Coronary artery (tissue), 2 donors: ENCODE data around the gene CEBPG.

Experiments
- DNase-seq: peaks from one replicate; pipeline ENCODE4 v3.0.0-alpha.2; 2017; ENCODE audit warnings: low spot score
- H3K27ac ChIP-seq, 2 donors: fragments of 200-600 bp; sonication (generic); one replicate each; pipeline ENCODE4 v1.5.1; 2016 to 2019
- H3K4me3 ChIP-seq: fragments of 200-600 bp; sonication (generic); 2 replicates; pipeline ENCODE4 v1.5.1; 2016; ENCODE audit warnings: mild to moderate bottlenecking, moderate library complexity
- CTCF ChIP-seq: fragments of 200-600 bp; sonication (generic); IDR thresholded peaks from one replicate; pipeline ENCODE4 v1.5.1; 2019; ENCODE audit warnings: antibody characterized with exemption

CEBPG gene

DNA sequence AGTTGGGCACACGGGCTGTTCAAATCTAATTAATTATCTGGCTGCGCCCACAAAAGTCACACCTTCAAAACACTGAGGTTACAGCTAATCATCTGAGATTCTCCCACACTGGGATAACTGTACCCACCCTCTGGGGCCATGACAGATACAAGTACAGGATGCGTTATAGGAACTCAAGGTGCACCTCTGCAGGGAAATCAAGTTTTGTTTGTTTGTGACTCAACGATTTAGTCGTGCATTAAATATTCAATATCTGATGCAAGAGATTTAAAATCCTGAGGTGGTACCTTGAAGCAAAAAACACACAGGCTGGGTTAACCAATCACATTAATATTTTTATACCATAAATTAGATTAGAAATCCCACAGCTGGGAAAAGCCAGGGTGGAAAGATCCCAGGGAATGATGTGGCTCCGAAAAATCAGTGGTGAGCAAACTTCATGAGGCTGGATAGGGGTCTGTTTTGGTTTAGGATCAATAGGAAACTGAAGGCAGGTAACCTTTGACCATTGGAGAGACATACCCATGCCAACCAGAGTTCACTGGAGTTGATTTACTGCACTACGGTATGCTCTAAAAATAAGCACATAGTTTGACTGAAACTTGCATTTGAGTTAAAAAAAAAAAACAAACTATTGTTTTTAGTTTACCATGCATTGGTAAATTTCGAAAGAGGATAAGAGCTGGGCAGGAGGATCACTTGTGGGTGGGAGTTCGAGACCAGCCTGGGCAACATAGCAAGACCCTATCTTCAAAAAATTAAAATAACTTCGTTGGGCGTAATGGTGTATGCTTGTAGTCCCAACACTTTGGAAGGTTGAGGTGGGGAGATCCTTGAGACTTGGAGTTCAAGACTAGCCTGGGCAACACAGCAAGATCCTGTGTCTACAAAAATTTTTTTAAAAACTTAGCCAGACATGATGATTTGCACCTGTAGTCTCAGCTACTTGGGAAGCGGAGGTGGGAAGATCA, 23.9 kb upstream of the CEBPG start:
- no peak for DNase-seq
- no peak for TF ChIP-seq CTCF
- Histone ChIP-seq H3K27ac (no peak overlapping the region), H3K4me3 (no peak overlapping the region)

GRCh38 chr19:33350538-33351309, 22.8 kb upstream of the CEBPG start:
- DNase-seq: no peak
- TF ChIP-seq CTCF: no peak
- Histone ChIP-seq H3K27ac (no peak overlapping the region), H3K4me3 (no peak overlapping the region)

- DNase-seq: no peak
- H3K4me3 ChIP-seq: no peak overlapping the region
- no peak for TF ChIP-seq CTCF
- no peak overlapping the region for H3K27ac ChIP-seq
Measured at GRCh38 chr19:33355535-33355934, 18.0 kb upstream of the CEBPG start.

GRCh38 chr19:33357556-33357955, 16.0 kb upstream of the CEBPG start:
- Histone ChIP-seq H3K4me3 (no peak overlapping the region), H3K27ac (peak overlapping the region in 1 of 2 donors; percentile 0)
- DNase-seq: no peak
- no peak for TF ChIP-seq CTCF

DNA sequence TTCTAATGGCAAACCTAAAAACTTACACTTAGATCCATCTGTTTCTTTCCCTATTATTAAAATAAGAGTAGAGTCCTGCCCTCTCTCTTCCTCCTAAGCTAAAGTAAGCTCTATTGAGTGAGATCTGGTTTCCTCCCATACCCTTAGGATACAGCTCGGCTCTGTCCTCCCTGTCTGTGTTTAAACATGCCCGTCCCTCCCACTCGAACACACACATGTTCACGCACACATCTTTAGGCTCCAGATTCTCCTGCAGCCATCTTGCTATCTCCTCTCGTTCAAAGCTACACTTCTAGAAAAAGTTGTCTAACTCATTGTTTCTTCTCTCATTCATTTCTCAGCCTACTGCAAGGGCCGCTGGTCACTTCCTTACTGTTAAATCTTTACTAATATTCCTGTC, 15.1 kb upstream of the CEBPG start:
- DNase-seq: no peak
- TF ChIP-seq CTCF: no peak
- peak overlapping the region in 1 of 2 donors; percentile 0 for H3K27ac ChIP-seq

GRCh38 chr19:33359581-33359980, 13.9 kb upstream of the CEBPG start:
- Histone ChIP-seq H3K27ac (no peak overlapping the region), H3K4me3 (no peak overlapping the region)
- TF ChIP-seq CTCF: no peak
- no peak for DNase-seq

More for the DNA sequence above, 15.1 kb upstream of the CEBPG start:
- no peak overlapping the region for H3K4me3 ChIP-seq
